Activated CD8-positive, alpha-beta memory T cell treated with anti-CD3 and anti-CD28 coated beads for 4 hours (primary cell): ENCODE measurements around the gene OSBPL6.

Experiments used
- DNase-seq, 2 donors: peaks; one replicate each; pipeline ENCODE4 v3.0.0-alpha.2; 2020; ENCODE audit warnings: low read depth in 2 of 2

OSBPL6 gene

DNA sequence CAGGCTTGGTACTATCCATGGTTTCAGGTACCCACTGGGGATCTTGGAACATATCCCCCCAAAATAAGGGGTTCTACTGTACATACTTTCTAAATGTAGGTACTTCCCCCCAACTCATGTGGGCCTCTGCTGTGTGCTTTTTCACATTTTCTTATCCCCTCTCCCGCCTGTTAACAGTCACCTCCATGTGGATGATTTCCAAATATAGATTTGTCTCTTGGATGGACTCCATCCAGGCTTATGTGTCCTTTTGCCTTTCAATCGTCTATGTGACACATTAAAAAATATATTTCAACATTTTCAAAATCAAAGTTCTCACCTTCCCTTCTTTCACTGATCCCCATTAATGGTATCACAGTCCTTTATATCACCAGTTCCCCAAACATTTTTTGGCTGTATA, 44.4 kb downstream of the OSBPL6 start:
- no peak for DNase-seq

DNA sequence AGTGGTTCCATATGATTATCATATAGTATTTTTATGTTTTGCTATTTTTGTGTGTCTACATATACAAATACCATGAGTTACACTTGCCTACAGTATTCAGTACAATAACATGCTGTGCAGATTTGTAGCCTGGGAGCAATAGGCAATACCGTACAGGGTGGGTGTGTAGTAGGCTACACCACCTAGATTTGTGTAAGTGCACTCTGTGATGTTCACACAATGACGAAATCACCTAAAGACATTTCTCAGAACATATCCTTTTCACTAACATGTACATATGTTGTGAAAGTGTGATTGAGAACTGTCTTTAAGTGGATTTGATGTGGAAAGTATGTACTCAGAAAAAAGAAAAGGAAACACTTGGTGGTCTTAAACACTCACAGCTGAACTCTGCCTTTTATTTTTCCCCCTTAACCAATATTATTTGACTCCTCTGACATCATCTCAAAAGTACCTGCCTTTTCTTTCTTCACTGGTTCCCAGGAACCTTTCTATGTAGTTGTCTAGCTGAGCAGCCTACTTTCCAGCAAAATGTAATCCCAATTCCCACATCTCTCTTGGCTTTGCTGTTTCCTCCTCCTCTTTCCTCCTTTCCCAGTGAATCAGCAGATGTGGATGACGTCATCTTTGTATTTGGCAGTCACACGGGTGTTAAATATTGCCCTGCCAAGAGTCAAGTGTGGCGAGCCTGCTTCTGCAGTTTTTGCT, 47.7 kb downstream of the OSBPL6 start:
- no peak for DNase-seq

DNA sequence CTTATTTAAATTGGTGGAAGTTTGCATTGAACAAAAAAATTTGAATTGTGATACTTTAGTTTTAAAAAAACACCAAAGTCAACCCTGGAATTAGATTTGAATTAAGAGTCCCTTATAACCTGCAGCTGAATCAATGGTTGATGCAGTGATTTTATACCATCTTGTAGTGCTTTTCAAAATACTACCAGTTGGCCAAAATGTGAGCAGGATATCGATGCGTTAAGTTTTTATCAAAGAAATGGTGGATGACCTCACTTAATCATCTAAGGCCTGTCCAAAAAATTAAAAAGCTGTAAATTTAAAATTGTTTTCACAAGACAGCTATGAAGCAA, 48.2 kb downstream of the OSBPL6 start:
- no peak for DNase-seq

DNA sequence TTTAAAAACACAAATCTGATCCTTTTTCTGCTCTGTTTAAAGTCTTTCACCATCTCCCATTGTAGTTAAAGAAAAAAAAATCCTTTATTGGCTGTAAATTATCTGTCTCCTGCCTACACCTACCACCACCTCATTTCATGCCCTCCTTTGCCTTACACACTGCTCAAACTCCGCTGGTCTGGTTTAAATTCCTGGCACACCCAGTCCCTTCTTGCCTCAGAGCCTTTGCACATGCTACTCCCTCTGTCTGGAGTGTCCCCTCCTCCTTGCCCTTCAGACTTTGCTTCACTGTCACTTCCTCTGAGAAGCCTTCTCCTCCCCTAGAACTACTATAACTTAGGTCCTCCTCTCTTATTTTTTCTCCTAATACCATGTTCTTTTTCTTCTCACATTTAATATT, 49.6 kb downstream of the OSBPL6 start:
- no peak for DNase-seq

DNA sequence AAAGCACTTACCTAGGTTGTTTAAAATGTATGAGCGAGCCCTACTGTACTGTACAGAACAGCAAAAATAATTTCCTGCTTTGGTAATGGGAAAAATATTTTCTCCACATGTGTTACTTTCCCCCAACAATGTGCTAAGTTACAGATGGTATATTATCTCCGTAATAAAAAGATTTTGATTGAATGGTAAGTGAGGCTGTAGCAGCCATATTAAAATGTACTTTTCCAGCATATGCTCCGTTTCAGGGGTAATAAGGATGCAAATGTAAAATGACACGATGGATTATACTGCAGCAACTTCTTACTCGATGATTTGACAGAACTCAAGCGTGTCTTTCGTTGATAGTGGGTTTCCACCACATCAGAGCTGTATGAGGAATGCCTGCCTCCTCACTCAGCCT, 50.5 kb downstream of the OSBPL6 start:
- no peak for DNase-seq

DNA sequence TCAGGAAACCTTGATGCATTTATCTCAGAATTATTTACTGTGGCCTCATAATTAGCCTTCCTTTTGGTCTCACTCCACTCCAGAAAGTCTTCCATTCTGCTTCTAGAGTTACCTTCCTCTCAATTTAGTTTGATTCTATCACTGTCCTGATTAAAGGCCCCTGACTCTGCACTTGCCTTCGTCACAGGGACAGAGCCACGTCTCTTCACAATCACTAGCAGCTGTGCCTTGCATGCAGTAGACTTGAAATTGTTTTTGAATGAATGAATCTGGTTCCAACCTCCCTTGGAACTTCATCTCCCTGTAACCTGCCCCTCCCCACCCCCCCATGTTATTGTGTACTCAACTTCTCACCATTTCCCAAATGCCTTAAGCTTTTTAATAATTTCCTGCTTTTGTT, 52.4 kb downstream of the OSBPL6 start:
- DNase-seq: no peak

DNA sequence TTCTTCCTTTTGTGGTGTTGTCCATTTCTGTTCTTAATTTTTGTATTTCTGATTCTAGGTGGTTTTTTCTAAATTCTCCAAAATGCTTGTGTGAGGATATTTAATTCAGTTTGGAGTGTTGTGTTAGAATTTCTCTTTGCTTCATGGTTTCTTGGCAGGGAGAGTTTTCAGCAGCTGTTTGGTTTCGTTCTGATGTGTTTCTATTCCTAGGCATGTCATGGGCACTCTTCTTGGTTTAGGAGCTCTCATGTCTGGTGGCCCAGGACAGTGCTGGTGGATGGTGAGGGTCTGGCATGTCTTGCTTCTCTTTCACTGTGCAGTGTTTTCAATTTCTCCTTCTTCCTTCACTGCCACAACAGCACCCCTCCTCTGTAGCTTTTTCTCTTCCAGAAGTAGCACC, 52.9 kb downstream of the OSBPL6 start:
- DNase-seq: no peak

DNA sequence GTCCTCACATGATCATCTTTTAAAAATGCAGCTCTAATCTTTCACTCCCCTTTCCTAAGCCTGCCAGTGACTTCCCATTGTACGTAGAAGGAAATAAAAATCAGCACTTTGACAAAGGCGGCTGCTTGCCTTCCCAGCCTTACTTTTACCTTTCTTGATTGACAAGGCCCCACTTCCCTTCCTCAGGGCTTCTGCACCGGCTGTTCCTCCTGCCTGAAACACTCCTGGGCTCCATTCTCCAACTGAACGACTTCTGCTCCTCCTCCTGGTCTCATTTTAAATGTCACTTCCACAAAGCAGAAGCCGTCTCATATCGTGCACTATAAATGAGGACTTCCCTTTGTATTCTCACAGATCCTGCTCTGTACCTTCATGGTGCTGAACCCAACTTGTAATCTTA, 56.1 kb downstream of the OSBPL6 start:
- no peak for DNase-seq

DNA sequence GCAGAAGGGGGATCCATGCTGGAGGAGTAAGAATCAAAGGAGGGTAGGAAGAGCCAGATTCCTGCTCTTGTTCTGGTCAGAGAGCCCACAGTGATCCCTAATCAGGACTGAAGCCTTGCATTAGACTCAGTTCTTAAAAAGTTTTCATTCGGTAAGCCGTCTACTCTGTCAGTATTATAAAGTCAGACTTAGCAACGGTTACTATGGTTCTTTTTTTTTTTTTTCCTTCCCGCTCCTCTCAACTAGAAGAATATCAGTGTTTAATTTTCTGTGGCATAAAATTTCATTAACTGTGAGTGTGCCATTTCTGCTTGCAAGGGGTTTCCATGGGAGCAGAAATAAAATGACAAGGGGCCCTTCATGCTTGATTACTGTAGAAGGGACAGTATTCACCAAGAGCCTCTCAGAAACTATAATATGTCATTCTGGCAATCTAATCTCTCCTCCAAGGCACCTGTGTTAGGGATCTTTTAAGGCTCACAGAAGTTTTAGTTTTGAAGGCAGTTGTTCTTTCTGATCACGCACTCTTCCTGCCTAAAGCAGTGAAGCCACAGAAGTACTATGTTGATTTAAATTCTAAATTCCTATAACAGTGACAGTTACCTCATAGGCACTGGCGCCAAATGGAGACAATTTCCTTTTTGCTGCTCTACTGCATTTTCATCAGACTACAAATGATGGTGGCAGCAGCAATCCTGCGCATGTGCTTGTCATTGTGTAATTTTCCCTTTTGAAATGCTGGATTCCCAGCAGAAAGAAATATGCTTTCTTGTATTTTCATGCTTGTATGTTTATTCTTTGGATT, 57.0 kb downstream of the OSBPL6 start:
- DNase-seq: no peak

DNA sequence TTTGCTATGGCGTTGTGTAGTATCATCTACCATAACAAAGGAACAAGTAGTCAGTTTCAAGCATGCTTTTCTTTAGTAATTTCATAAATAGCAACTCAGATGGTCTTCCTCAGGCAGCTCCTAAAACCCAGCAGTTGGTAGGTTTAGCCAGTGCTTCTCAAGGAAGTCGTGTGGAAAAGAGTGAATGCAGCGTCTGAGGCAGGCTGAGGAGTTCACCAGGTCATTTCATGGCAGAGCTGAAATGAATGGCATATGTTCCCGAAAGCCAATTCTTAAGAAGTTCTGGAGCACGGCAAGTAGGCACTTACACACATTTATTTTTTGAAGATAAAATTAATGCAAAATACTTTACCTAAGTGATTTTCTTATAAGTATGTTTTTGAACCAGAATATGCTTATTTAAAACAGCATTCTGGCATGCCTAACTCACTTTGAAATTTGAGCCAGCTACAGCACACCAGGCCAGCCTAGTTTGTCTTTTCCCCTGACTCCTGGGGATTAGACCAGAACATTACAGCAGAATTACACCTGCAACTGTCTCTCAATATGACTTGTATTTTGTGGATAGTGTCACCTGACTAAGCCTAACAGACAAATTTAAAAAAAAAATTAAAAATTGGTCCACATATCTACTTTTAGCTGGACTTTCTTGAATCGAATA, 62.2 kb downstream of the OSBPL6 start:
- no peak for DNase-seq

DNA sequence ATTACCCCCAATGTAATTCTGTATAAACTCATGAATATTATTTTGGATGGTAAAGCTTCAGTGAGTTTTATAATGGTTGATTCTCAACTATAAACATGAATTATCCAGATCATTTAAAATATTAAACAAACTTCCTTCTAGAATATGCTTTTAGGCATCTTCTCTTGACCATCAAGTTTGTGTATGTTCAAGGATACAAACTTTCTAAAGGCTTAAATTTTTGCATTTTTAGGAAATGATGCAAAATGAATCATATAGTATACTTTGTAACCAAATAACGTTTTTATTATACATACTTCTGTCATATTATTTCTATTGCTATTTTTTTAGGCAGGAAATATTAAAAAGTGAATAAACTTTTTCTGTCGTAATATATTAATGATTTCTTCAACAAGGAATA, 62.8 kb downstream of the OSBPL6 start:
- DNase-seq: no peak

DNA sequence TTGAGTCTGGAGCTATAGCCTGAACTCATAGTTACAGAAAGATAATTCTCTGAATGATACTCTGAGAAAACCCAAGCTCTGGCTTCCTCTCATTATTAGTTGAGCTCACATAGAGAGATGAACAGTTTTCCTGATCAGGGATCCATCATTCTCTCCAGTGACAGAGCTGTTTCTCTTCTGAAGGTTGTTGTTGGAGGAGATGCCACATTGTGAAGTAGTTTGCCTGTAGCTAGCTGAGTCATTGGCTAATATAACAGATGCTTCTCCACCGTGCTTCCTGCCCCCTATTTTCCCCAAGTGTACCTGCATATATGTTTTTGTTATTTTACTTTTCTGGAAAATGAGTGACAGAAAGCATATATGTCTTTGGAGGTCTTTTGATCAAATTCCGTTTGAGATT, 64.6 kb downstream of the OSBPL6 start:
- no peak for DNase-seq

DNA sequence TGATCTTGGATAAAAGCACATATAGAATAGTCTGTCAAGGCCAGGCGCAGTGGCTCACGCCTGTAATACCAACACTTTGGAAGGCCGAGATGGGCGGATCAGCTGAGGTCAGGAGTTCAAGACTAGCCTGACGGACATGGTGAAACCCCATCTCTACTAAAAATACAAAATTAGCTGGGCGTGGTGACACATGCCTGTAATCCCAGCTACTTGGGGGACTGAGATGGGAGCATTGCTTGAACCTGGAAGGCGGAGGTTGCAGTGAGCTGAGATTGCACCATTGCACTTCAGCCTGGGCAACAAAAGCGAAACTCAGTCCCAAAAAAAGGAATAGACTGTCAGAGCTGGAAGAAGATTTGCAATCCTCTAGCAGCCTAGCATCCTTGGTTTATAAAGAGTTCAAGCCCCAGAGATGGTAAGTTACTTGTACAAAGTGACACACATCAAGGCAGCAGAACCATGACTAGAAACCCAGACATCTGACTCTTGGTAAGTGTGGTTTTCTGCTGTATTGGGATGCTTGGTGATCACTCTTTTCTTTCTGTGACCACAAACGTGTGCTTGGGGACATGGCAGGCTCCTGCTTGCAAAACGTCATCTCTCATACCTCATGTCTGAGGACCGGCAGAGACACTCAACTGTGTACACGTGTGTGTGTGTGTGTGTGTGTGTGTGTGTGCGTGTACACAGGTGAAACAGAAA, 69.0 kb downstream of the OSBPL6 start:
- DNase-seq: no peak

DNA sequence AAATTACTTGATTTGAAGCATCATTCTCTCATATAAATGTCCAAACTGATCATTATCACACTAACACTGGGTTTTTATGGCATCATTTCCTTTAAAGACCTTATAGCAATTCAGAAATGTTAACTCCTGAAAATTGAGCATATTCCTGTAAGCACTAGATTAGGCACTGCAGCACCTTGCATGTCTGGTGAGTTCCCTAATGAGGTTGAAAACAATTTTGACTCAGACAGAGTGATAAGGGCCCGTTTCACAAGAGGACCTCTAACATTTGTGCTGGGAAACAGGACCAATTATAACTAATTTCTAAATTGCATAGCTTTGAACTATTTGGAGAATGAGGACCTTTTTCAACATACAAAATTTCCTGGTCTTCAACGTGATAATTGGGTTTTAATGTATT, 69.9 kb downstream of the OSBPL6 start:
- no peak for DNase-seq

DNA sequence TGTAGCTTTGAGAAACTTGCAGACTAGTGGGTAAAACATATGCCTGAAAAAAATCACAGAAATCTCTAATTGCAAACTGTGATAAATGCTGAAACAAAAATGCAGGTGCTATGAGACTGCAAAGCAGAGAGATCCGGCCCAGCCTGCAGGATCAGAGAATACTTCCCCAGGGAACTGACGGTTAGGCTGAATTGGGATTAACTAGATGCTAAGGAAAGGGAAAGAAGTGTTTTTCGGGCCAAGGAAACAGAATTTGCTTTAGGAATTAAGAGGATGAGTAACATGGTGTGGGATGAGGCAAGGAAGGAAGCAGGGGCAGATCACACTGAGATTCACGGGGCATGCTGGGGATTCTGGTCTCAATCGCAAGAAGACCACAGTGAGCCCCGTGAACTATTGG, 71.5 kb downstream of the OSBPL6 start:
- DNase-seq: no peak

DNA sequence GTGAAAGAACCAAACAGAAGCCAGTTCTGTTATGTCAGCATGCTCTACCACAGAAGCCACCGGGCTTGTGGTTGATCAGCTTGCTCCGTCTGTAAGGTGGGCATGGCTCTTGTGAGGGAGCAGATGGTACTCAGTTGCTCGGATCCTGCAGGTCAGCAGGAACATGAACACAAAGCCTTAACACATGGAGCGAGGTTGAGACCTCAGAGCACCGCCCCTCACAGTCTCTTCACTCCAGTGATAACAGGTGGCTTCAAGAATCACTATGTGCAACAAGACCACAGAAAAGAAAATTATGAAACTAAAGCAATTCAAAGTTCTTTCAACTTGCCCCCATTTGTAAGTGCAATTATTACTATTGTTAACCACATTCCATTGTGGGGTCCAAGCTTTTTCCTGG, 72.1 kb downstream of the OSBPL6 start:
- DNase-seq: no peak

DNA sequence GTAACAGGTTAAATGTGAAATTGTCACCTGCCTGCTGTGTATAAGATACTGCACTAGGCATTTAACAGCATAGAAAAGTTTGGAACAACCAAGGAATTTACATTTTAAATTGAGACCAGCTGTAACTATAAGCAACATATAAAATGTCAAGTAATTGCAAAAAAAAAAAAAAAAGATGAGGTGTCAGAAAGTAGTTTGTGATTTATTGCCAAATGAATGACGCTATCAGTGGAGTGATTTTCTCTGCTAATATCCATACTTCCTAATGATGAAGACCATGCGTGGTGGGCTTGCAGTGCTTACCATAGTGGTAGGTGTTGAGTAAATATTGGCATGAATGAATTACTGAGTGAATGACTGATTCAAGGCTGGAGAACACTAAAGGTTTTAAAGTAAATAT, 73.3 kb downstream of the OSBPL6 start:
- DNase-seq: no peak

DNA sequence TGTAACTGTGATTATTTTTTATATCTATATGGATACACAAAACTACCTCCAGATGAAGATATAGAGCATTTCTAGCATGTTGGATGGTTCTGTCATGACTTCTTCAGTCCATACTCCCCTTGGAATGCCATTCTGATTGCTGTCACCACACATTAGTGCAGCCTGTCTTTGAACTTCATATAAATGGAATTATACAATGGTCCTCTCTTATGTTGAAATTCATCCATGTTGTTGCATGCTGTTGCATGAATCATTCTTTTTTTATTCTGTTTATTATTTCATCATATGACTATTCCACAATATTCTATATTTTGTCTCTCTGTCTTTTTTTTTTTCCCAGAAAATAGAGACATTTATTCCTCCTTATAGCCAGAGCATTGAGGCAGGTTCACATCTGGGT, 74.1 kb downstream of the OSBPL6 start:
- DNase-seq: no peak

DNA sequence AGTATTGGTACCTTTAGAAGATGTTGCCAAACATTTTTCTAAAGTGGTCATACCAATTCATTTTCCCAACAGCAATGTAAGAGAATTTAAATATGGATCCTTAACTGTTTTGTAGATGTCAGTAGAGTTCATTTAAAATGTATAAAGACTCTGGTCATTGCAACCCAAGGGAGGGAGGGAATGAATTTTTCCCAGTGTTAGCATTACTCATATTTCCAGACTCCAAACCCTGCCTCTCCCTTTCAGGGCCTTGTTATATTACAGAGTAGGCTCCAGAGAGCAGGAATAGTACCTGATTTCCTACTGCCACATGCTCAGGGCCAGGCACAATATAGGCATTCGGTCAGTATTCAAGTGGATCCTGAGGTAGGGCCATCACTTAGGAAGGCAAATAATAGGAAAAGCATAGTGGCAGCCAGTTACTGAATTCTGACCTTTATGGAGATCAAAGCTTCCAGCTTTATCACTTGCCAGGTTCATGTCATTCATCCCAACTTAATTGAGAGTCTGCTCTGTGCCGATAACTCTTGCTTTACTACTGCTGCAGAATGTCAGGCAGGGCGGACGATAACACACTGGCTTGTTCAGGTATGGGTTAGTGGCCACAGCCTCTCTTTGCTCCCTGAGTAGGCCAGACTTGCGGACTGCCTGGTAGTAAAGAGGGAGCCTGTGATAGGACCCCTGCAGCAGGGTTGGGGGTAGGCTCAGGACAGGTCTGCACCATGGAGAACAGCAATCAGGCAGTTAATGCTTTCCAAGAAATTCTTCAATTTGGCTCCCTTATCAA, 75.3 kb downstream of the OSBPL6 start:
- no peak for DNase-seq

DNA sequence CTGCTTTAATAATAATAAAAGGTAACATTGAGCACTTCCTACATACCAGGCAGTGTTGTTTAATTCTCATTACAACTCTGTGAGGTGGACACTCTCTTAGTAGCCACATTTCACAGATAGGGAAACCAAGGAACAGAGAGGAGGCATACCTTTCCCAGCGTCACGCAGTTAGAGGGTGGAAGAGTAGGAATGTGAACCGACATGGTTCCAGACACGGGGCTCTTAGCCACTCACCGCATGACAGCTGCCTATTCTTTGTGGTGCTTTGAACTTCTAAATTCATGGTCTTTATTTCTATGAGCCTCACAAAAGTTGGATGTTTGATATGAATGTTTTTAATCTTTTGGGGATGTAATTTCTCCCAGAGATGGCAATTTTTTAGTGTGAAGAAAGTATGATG, 76.0 kb downstream of the OSBPL6 start:
- no peak for DNase-seq

DNA sequence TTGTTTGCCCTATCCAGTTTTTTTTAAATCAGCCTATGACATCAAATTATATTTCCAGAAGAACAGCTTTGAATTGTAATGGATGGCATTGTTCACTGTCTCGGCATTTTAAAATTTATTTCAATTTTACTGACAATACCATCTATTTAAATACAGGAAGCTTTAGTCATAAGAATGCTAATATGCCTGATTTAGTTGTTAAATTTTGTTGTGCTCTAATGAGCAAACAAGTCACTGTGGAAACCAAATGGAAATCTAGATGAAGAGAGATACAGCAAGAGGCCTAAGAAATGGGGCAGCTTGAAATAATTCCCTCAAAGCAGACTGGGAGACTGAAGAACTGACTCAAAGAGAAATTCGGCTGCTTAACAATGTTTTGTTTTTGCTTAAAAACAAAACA, 76.8 kb downstream of the OSBPL6 start:
- DNase-seq: no peak
